SKM-1 treated with dmso at 0.1 percent for 144 hours (cell line): ENCODE results near the gene WDR5B.
"Not testable (repeated sequence)": the region's sequence is repeated elsewhere in the genome, so short reads cannot be mapped to it uniquely, and the experiment has no call there.

Source experiments
- DNase-seq: peaks from one replicate; lab custom pipeline; 2025; ENCODE audit not compliant: unreplicated experiment; lab: John Stamatoyannopoulos, UW

Gene WDR5B

DNA sequence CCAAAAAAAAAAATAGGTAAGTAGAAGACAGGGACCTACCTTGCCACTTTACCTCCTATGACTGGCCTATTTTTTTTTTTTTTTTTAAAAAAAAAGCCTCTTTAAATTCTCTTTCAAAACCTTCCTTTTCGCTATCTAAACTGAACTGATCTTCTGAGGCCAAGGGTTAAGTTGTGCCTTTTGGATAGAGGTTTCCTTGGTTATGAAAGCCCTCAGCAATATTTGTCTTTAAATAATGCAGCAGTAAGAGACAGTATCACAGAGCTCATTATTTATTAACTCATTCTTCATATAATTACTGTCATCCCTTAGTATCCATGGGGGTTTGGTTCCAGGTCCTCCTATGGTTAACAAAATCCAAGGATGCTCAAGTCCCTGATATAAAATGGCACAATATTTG lies 41.8 kb downstream of the WDR5B start:
- no peak for DNase-seq

DNA sequence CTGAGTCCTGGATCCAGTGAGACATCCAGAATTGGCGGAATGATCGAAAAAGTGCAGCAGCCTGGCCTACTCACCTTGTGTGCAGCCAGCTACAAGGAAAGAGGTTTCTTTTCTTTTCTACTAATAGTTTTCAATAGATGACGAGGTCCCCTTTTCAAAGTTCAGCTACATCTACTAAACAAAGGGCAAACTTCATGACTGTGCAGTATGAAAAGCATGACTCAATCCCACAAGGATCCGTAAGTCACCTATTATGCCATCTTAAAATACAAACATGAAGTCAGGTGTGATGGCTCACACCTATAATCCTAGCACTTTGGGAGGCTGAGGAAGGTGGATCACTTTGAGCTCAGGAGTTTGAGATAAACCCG lies 49.5 kb downstream of the WDR5B start:
- DNase-seq = no peak

DNA sequence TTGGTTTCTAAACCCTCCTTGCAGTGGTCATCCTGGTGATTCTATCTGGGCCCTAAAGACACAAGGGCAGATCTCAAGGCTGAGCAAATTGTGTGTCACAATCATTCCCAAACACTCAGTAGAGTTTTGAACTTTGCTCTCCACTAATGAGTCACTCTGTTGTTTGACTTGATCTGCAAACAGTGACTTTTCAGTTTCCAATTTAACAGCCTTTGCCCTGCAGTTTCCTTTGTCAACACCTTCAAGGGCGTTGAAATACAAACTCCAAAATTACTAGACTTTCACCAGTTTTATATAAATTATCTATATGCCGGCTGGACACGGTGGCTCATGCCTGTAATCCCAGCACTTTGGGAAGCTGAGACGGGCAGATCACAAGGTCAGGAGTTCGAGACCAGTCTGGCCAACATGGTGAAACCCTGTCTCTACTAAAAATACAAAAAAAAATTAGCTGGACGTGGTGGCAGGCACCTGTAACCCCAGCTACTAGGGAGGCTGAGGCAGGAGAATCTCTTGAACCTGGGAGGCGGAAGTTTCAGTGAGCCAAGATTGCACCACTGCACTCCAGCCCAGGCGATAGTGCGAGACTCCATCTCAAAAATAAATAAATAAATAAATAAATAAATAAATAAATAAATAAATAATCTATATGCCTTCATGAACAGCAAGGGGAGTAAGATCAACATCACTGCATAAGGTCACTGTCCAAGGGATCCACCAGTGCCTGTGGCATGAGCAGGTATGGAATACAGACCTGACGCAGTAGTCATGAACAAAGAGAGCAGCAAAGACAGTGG lies 50.1 kb downstream of the WDR5B start:
- DNase-seq = not testable (repeated sequence)

DNA sequence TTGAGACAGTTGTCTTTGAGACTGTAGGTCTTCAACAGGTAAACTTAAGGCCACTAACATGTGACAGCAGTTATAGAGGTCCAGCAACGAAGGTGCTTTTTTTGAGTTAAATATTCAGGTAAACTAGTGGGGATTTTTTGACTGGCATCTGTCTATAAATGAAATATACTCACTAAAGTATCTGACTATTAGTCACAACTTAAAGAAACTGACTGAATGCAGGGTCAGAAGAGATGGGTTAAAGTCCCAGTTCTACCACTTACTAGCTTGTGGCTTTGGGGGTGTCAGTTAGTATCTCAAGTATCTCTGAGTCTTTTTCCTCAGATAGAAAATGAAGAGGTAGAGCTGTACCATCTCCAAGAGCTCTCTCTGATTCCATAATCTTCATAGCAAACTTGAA lies 50.8 kb downstream of the WDR5B start:
- no peak for DNase-seq

DNA sequence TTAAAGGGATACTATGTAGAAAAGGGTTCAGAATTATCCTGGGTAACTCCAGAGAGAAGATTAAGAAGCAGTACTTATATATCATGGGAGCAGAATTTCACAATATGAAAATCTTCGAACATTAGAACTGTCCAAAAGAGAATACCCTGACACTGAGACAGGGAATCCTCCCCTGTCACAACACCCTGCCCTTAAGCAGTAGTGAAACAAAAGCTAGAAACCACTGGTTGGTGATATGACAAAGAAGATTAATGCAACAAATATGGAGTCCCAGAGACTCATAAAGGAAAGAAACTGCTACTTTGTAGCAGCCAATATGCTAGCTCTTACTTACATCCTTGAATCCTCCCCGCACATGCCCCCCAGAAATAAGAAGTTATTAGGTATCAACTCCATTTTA lies 51.4 kb downstream of the WDR5B start:
- no peak for DNase-seq
